ENCODE data around the gene TRAF7. TPM values are rescaled to one million over a fixed set of nuclear protein-coding genes. Genes with fewer than 3 reads are reported as not detected.

The TRAF7 gene
- total RNA-seq, 2 experiments from 2014 or later, result 19.9 to 24.0 TPM

- H3K36me3 Mint-ChIP-seq (ENCODE audit: low read depth), result no peaks in the 10 kb centered on the region
- ChIA-PET CTCF (no interaction called here), POLR2A (interaction anchor here (1.1 kb wide), 1 partner anchor 316 kb away, joined by 5 read pairs; no protein-coding TSS in a partner anchor)
- peaks cover 25% of the 10 kb centered on the region for H3K4me1 ChIP-seq (ENCODE audit: insufficient read depth, low read length)
- H3K9me3 Mint-ChIP-seq, result no peaks in the 10 kb centered on the region
- DNase-seq (no peak), ATAC-seq (ENCODE audit: poor library complexity) (no peak)
- intact Hi-C loops (cut with DNase I, micrococcal nuclease), result loop anchor here in 1 of 2 experiments (10.0 kb wide), 1 partner anchor 802 kb away; the partner anchor contains the start of gene UNKL
- H3K9me3 ChIP-seq (ENCODE audit: control insufficient read depth in 1 of 2, insufficient read depth in 1 of 2, low read length in 2 of 2), result no peaks in the 10 kb centered on the region
- H3K4me3 ChIP-seq (ENCODE audit: low read length), result no peak overlapping the region
- no peak overlapping the region for H3K27ac Mint-ChIP-seq
- H3K36me3 ChIP-seq (ENCODE audit: insufficient read depth, low read length), result no peaks in the 10 kb centered on the region
- H3K27me3 ChIP-seq (ENCODE audit: control insufficient read depth in 1 of 2, insufficient read depth in 2 of 2, low read length in 2 of 2), result no peaks in the 10 kb centered on the region
- H3K27ac ChIP-seq (ENCODE audit: low read depth in 1 of 2, low read length in 2 of 2), result no peak overlapping the region
- H3K4me3 Mint-ChIP-seq, result peak overlapping the region; percentile 56
- no peak for TF ChIP-seq CTCF (IDR thresholded peaks at IDR 0.05)
- H3K4me1 Mint-ChIP-seq (ENCODE audit: low read depth), result peaks cover 11% of the 10 kb centered on the region
- no peaks in the 10 kb centered on the region for H3K27me3 Mint-ChIP-seq
Measured at GRCh38 chr16:2216330-2216729, 60.7 kb downstream of the TRAF7 start.

- Mint-ChIP-seq H3K4me1 (ENCODE audit: low read depth) (peaks cover 15% of the 10 kb centered on the region), H3K27me3 (no peaks in the 10 kb centered on the region), H3K9me3 (no peaks in the 10 kb centered on the region), H3K36me3 (ENCODE audit: low read depth) (no peaks in the 10 kb centered on the region), H3K4me3 (peak within 1 kb of the TSS; percentile 89), H3K27ac (peak within 1 kb of the TSS; percentile 62)
- Histone ChIP-seq H3K4me1 (ENCODE audit: insufficient read depth, low read length) (peaks cover 30% of the 10 kb centered on the region), H3K4me3 (ENCODE audit: low read length) (peak within 1 kb of the TSS; percentile 80), H3K9me3 (ENCODE audit: control insufficient read depth in 1 of 2, insufficient read depth in 1 of 2, low read length in 2 of 2) (no peaks in the 10 kb centered on the region), H3K27ac (ENCODE audit: low read depth in 1 of 2, low read length in 2 of 2) (peak within 1 kb of the TSS; percentile 42 to 55), H3K27me3 (ENCODE audit: control insufficient read depth in 1 of 2, insufficient read depth in 2 of 2, low read length in 2 of 2) (no peaks in the 10 kb centered on the region), H3K36me3 (ENCODE audit: insufficient read depth, low read length) (peaks cover 5% of the 10 kb centered on the region)
- CTCF ChIA-PET, result no interaction called here
- intact Hi-C loops (cut with DNase I, micrococcal nuclease), result loop anchor here (1.0 kb wide), 2 partner anchors 18 to 45 kb away; partner anchors contain the start of genes MLST8 (in 2 of the 2) and RNPS1 (in 1 of the 2)
- TF ChIP-seq CTCF (IDR thresholded peaks at IDR 0.05), result no peak
- POLR2A ChIA-PET, result interaction anchor here (0.8 to 1.6 kb wide), 5 partner anchors 9 to 309 kb away, joined by 3 to 5 read pairs (median 4); partner anchors contain the start of genes AMDHD2, MLST8 and PGP
- peak; percentile 95 for ATAC-seq (ENCODE audit: poor library complexity)
- peak; percentile 97 to 100 (median 99) for DNase-seq
Measured at GRCh38 chr16:2223221-2223941, 67.8 kb downstream of the TRAF7 start, which contains the start of gene E4F1. Gene E4F1, plus strand, starts transcription at chr16:2223591. Its CDS starts 23 bp downstream, at chr16:2223614.

GRCh38 chr16:2223942-2224486 is 68.4 kb downstream of the TRAF7 start:
- no peaks in the 10 kb centered on the region for H3K9me3 Mint-ChIP-seq
- POLR2A ChIA-PET, result interaction anchor here (1.6 kb wide), 1 partner anchor 9 kb away, joined by 4 read pairs; the partner anchor contains the start of gene PGP
- CTCF ChIA-PET, result no interaction called here

More at GRCh38 chr16:2223942-2224486, 68.4 kb downstream of the TRAF7 start:
- peaks cover 30% of the 10 kb centered on the region for H3K4me1 ChIP-seq (ENCODE audit: insufficient read depth, low read length)
- peak in 8 of 14 experiments; percentile 9 to 58 (median 22) for DNase-seq
- H3K4me1 Mint-ChIP-seq (ENCODE audit: low read depth), result peaks cover 15% of the 10 kb centered on the region
- H3K4me3 ChIP-seq (ENCODE audit: low read length), result peak overlapping the region; percentile 80
- H3K27ac ChIP-seq (ENCODE audit: low read depth in 1 of 2, low read length in 2 of 2), result peak overlapping the region; percentile 42 to 55
- intact Hi-C loops (cut with DNase I, micrococcal nuclease), result loop anchor here (1.0 kb wide), 2 partner anchors 19 to 44 kb away; partner anchors contain the start of genes MLST8 (in 2 of the 2) and RNPS1 (in 1 of the 2)
- no peaks in the 10 kb centered on the region for H3K27me3 ChIP-seq (ENCODE audit: control insufficient read depth in 1 of 2, insufficient read depth in 2 of 2, low read length in 2 of 2)
- peak overlapping the region; percentile 62 for H3K27ac Mint-ChIP-seq
- no peak for TF ChIP-seq CTCF (IDR thresholded peaks at IDR 0.05)
- H3K36me3 Mint-ChIP-seq (ENCODE audit: low read depth), result no peaks in the 10 kb centered on the region
- H3K4me3 Mint-ChIP-seq, result peak overlapping the region; percentile 89
- H3K9me3 ChIP-seq (ENCODE audit: control insufficient read depth in 1 of 2, insufficient read depth in 1 of 2, low read length in 2 of 2), result no peaks in the 10 kb centered on the region
- no peaks in the 10 kb centered on the region for H3K27me3 Mint-ChIP-seq
- peaks cover 12% of the 10 kb centered on the region for H3K36me3 ChIP-seq (ENCODE audit: insufficient read depth, low read length)
- peak; percentile 15 for ATAC-seq (ENCODE audit: poor library complexity)

Data from CD4-positive, alpha-beta T cell (primary cell).